ENCODE results near the gene BOLA1. TPM values are rescaled to one million over a fixed set of nuclear protein-coding genes. Genes with fewer than 3 reads are reported as not detected.
"Not testable (repeated sequence)": the region's sequence is repeated elsewhere in the genome, so short reads cannot be mapped to it uniquely, and the experiment has no call there.

Gene BOLA1
- total and polyA plus RNA-seq, 12 donors = 12.9 to 33.6 (median 16.1) TPM

DNA sequence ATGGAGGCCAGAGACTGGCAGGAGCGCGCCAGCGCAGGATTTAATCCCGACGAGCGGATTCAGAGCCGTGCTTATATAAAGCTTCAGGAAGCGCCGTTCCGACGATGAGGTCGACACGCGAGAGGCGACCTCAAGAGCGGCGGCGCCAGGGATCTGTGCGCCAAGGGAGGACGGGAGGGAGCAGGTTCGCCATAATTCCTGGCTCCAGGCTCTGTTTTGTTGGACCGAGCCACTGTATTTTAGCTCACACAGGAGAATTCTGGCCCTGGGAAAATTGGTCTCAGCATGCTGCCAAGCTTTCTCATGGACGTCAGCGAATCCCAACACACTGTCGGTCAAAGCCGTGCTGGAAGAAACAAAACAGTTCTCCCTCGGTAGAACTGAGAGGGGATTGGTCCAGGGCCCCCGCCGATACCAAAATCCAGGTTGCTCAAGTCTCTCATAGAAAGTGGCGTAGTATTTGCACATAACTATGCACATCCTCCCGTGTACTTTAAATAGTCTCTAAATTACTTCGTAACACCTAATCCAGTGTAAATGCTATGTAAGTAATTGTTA lies 37.8 kb upstream of the BOLA1 start:
- H3K36me3 ChIP-seq; H3K4me1 ChIP-seq; DNase-seq; H3K9me3 ChIP-seq; intact Hi-C loops (cut with DNase I); H3K27ac ChIP-seq; H3K4me3 ChIP-seq; H3K27me3 ChIP-seq: not testable (repeated sequence)
- no CpG with 5 or more reads among the region's 32 CpGs for WGBS, 2 donors
- ATAC-seq = peak in 7 of 8 donors; percentile 47 to 63 (median 57)

DNA sequence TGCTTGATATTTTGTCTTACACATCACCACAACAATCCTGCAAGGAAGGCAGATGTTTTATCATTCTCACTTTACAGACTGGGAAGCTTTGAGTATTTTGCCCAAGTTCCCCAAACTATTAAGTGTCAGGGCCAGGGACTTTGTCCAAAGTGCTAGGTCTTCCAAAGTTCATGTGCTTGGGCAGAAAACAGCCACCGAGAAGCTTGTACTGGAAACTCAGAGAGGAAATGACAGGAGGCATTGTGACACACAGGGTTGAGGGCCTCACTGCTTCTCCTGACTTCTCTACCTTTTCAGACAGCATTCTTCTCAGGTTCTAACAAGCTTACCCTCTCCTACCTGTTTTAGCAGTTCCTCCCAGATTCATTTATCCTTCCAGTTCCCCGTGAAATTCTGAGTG lies 32.5 kb upstream of the BOLA1 start:
- peak in 1 of 8 donors; percentile 36 for ATAC-seq
- H3K27me3 ChIP-seq; intact Hi-C loops (cut with DNase I); H3K27ac ChIP-seq; H3K4me3 ChIP-seq; H3K4me1 ChIP-seq; DNase-seq; H3K36me3 ChIP-seq; H3K9me3 ChIP-seq: not testable (repeated sequence)
- WGBS, 2 donors = no CpG with 5 or more reads among the region's 2 CpGs

DNA sequence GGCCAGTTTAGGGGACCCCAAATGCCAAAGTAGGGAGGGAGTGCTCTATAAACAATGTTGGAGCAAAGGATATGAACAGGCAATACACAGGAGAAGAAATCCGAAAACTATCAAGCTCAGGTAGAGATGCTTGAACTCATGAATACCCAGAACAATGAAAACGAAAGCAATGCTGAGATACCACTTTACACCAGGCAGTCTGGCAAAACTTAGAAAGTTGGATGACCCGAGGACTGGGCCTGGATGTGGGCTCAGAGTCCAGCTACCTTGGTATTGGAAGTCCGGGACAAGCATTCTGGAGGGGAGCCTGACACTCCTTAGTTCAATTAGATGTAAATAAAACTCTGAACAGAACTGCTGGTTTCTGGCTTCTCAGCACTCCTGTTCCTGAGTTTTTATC lies 26.3 kb upstream of the BOLA1 start:
- H3K27ac ChIP-seq; H3K9me3 ChIP-seq; ATAC-seq; H3K27me3 ChIP-seq; H3K36me3 ChIP-seq; H3K4me3 ChIP-seq; intact Hi-C loops (cut with DNase I); H3K4me1 ChIP-seq; DNase-seq: not testable (repeated sequence)
- WGBS, 2 donors = no CpG with 5 or more reads among the region's 4 CpGs

DNA sequence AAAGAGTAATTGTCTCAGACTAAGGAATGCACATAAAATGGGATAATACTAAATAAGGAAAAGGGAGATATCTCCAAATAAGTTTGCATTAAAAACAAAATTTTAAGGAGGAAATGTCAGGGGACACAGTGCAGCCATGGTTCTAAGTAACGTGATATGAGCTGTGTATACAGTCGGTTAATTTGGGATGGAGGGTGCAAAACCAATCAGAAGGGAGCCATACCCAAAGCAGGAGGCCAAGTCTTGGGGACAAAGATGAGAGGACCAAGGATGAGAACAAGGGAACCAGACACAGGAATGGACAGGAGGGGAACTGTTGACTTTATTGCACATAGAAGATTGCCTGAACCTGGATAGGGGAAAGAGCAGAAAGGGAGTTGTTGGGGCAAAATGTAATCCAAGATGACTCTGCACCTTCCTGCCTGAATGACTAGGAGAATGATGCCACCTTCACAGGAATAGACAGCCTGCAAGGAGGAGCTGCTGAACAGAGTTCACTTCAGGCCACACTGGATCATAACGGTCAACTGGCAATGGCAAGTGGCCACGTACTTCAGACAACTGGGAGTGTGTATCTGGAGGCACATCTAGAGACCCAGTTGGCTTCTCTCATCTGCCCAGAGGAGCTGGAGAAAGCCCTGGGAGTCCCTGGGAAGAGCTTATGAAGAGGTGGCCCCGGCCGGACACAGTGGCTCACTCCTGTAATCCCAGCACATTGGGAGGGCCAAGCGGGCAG lies 22.0 kb upstream of the BOLA1 start:
- no peak for DNase-seq
- Histone ChIP-seq H3K27me3 (no peaks in the 10 kb centered on the region), H3K36me3 (no peaks in the 10 kb centered on the region), H3K9me3 (no peaks in the 10 kb centered on the region), H3K4me1 (peaks cover 0 to 6% (median 0%) of the 10 kb centered on the region in 9 donors), H3K27ac (no peak overlapping the region), H3K4me3 (no peak overlapping the region)
- TF ChIP-seq, protein P1, sequence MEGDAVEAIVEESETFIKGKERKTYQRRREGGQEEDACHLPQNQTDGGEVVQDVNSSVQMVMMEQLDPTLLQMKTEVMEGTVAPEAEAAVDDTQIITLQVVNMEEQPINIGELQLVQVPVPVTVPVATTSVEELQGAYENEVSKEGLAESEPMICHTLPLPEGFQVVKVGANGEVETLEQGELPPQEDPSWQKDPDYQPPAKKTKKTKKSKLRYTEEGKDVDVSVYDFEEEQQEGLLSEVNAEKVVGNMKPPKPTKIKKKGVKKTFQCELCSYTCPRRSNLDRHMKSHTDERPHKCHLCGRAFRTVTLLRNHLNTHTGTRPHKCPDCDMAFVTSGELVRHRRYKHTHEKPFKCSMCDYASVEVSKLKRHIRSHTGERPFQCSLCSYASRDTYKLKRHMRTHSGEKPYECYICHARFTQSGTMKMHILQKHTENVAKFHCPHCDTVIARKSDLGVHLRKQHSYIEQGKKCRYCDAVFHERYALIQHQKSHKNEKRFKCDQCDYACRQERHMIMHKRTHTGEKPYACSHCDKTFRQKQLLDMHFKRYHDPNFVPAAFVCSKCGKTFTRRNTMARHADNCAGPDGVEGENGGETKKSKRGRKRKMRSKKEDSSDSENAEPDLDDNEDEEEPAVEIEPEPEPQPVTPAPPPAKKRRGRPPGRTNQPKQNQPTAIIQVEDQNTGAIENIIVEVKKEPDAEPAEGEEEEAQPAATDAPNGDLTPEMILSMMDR (IDR thresholded peaks at IDR 0.05) = no peak
- 79 to 84% methylated on average over 7 of the region's 7 CpGs for WGBS, 2 donors
- intact Hi-C loops (cut with DNase I) = no loop called here
- peak in 1 of 8 donors; percentile 47 for ATAC-seq

DNA sequence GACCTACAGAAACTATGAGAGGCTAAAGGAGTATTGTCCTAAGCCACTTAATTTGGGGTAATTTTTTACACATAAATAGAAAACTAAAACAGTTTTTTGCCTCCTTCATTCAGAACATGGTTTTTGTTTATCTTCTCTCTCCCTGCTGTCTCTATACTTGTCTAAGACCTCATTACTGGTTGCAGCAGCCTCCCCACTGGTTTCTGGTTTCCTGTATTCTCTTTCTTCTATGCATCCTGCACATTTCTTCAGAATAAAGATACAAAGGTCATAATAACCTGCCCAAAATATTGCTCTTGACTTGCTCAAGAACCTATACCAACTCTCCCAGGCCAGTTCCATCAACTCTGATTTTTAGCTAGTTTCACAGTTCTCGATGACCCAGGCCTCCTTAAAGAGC lies 19.8 kb upstream of the BOLA1 start:
- Histone ChIP-seq H3K4me3 (no peak overlapping the region), H3K4me1 (peaks cover 0 to 18% (median 13%) of the 10 kb centered on the region in 9 donors), H3K27me3 (no peaks in the 10 kb centered on the region), H3K36me3 (no peaks in the 10 kb centered on the region), H3K9me3 (no peaks in the 10 kb centered on the region), H3K27ac (peak overlapping the region in 1 of 10 donors; percentile 45)
- 90 to 95% methylated on average over 1 of the region's 1 CpG for WGBS, 2 donors
- DNase-seq (no peak), ATAC-seq (no peak)
- TF ChIP-seq, protein P1 (IDR thresholded peaks at IDR 0.05) = no peak
- intact Hi-C loops (cut with DNase I) = no loop called here

DNA sequence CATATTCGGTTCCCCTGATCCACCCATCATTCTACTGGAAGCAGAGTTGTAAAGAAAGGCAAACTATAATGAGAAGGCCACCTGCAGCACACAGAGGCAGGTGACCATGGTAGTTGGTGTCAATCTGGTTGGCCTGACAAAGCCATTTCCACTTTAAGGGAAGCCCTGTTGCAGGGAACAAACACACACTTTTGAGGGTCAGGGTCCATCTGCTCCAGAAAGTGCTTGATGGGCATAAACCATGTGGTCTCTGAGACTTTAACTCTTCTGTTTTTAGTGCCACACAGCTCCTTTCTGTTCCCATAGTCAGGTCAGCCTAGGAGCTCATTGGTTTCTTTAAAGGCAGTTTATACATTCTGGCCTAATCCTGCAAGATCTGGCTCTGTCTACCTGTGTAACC lies 17.5 kb upstream of the BOLA1 start:
- WGBS, 2 donors = 91 to 97% methylated on average over 1 of the region's 1 CpG
- DNase-seq = no peak
- Histone ChIP-seq H3K4me1 (peaks cover 0 to 26% (median 19%) of the 10 kb centered on the region in 9 donors), H3K4me3 (no peak overlapping the region), H3K9me3 (no peaks in the 10 kb centered on the region), H3K27me3 (no peaks in the 10 kb centered on the region), H3K27ac (no peak overlapping the region), H3K36me3 (no peaks in the 10 kb centered on the region)
- TF ChIP-seq, protein P1 (IDR thresholded peaks at IDR 0.05) = no peak
- intact Hi-C loops (cut with DNase I) = no loop called here
- ATAC-seq = no peak

Measured in heart right ventricle (tissue), 16 donors.